Measurements from ENCODE around the gene EPDR1.

GRCh38 chr7:37947941-37948210 is 27.4 kb downstream of the EPDR1 start:
- TF ChIP-seq, protein P1, sequence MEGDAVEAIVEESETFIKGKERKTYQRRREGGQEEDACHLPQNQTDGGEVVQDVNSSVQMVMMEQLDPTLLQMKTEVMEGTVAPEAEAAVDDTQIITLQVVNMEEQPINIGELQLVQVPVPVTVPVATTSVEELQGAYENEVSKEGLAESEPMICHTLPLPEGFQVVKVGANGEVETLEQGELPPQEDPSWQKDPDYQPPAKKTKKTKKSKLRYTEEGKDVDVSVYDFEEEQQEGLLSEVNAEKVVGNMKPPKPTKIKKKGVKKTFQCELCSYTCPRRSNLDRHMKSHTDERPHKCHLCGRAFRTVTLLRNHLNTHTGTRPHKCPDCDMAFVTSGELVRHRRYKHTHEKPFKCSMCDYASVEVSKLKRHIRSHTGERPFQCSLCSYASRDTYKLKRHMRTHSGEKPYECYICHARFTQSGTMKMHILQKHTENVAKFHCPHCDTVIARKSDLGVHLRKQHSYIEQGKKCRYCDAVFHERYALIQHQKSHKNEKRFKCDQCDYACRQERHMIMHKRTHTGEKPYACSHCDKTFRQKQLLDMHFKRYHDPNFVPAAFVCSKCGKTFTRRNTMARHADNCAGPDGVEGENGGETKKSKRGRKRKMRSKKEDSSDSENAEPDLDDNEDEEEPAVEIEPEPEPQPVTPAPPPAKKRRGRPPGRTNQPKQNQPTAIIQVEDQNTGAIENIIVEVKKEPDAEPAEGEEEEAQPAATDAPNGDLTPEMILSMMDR (IDR thresholded peaks at IDR 0.05): no peak
- TF ChIP-seq POLR2A (IDR thresholded peaks at IDR 0.05; ENCODE audit: low read depth) (no peak), EP300 (IDR thresholded peaks at IDR 0.05) (no peak)
